HEK293 (cell line): ENCODE data around the gene TANGO6.

ENCODE experiments used
- CTCF ChIP-seq: fragments of 450-650 bp; formaldehyde crosslinking; IDR thresholded peaks from 2 replicates; pipeline ENCODE4 v1.5.1; 2016; ENCODE audit warnings: missing biosample characterization, missing genetic modification characterization
- EGR2 ChIP-seq: fragments of 450-650 bp; formaldehyde crosslinking; IDR thresholded peaks from 2 replicates; pipeline ENCODE4 v1.5.1; 2016; ENCODE audit warnings: low read depth, missing biosample characterization, missing genetic modification characterization
- HOXD13 ChIP-seq: sonication (generic); formaldehyde crosslinking; IDR thresholded peaks from 2 replicates; pipeline ENCODE4 v1.8.0; 2022; ENCODE audit warnings: missing genetic modification reagents, borderline replicate concordance
- TRIM28 ChIP-seq: IDR thresholded peaks from 2 replicates; pipeline ENCODE4 v1.6.1; 2011; ENCODE audit warnings: low read length, control low read depth, borderline replicate concordance
- ZNF138 ChIP-seq: fragments of 450-650 bp; formaldehyde crosslinking; IDR thresholded peaks from 2 replicates; pipeline ENCODE4 v1.5.1; 2016; ENCODE audit warnings: missing biosample characterization, missing genetic modification characterization, borderline replicate concordance
- ZNF350 ChIP-seq: fragments of 450-650 bp; formaldehyde crosslinking; IDR thresholded peaks from 2 replicates; pipeline ENCODE4 v1.5.0; 2017; ENCODE audit warnings: missing biosample characterization, mild to moderate bottlenecking, missing genetic modification characterization
- ZNF426 ChIP-seq: fragments of 450-650 bp; formaldehyde crosslinking; IDR thresholded peaks from 2 replicates; pipeline ENCODE4 v1.5.1; 2017; ENCODE audit warnings: missing biosample characterization, missing genetic modification characterization, mild to moderate bottlenecking, inconsistent platforms, moderate library complexity
- TF ChIP-seq, protein P1 (sequence below): sonication (generic); formaldehyde crosslinking; IDR thresholded peaks from 2 replicates; pipeline ENCODE4 v1.8.1; 2022; ENCODE audit warnings: mild to moderate bottlenecking, moderate library complexity, missing genetic modification reagents
- TF ChIP-seq, protein P2 (sequence below): fragments of 450-650 bp; formaldehyde crosslinking; IDR thresholded peaks from 2 replicates; pipeline ENCODE4 v1.5.1; 2016; ENCODE audit warnings: missing biosample characterization, missing genetic modification characterization, low read depth

DNA sequence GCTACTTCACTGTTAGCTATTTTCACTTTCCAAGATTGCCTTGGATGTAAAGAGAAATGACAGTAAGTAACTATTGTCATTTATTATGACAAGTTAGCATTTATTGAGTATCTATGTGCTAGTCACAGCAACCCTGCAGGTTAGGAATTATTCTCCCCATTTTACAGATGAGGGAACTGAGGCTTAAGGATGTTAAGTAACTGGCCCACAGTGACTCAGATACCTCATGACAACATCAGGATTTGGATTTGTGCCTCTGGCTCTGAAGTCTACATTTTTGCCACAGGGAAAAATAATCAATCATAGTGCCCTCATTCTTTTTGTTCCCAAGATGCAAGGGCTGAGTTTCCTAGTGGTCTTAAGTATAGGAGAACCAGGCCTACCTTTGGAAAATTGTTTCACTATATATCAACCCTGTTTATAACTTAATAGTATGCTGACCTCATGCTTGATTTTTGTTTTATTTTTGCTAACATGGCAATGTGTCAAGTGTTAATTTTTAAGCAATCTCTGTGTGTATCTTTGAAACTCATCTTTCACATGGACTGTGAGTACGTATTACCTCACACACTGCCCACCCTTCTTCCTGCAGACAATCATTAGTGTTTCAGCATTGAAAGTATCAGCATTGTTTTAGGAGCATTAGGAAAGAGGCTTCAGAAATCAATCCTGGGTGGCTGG is 105.0 kb downstream of the TANGO6 start:
- TF ChIP-seq ZNF426 (no peak), ZNF350 (no peak), CTCF (tag by site-specific recombination) (no peak), EGR2 (tag by site-specific recombination) (no peak), HOXD13 (no peak), ZNF138 (no peak), TRIM28 (no peak)
- TF ChIP-seq, protein P1, sequence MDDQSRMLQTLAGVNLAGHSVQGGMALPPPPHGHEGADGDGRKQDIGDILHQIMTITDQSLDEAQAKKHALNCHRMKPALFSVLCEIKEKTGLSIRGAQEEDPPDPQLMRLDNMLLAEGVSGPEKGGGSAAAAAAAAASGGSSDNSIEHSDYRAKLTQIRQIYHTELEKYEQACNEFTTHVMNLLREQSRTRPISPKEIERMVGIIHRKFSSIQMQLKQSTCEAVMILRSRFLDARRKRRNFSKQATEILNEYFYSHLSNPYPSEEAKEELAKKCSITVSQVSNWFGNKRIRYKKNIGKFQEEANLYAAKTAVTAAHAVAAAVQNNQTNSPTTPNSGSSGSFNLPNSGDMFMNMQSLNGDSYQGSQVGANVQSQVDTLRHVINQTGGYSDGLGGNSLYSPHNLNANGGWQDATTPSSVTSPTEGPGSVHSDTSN = no peak
- TF ChIP-seq, protein P2, sequence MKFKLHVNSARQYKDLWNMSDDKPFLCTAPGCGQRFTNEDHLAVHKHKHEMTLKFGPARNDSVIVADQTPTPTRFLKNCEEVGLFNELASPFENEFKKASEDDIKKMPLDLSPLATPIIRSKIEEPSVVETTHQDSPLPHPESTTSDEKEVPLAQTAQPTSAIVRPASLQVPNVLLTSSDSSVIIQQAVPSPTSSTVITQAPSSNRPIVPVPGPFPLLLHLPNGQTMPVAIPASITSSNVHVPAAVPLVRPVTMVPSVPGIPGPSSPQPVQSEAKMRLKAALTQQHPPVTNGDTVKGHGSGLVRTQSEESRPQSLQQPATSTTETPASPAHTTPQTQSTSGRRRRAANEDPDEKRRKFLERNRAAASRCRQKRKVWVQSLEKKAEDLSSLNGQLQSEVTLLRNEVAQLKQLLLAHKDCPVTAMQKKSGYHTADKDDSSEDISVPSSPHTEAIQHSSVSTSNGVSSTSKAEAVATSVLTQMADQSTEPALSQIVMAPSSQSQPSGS (tag by site-specific recombination) = no peak
